ENCODE measurements around the gene RPS23. TPM values are rescaled to one million over a fixed set of nuclear protein-coding genes. Genes with fewer than 3 reads are reported as not detected.
A peak's percentile ranks its signal among the peaks of the same experiment; 100 is the strongest.

The RPS23 gene
- total RNA-seq, 1 experiment from 2014 or later: 2,589 TPM

GRCh38 chr5:82314964-82315758, 37.0 kb upstream of the RPS23 start:
- ATAC-seq (no peak), DNase-seq (ENCODE audit: low spot score) (no peak)
- Mint-ChIP-seq H3K27ac (no peak overlapping the region), H3K4me1 (peaks cover 19% of the 10 kb centered on the region), H3K4me3 (no peak overlapping the region), H3K27me3 (ENCODE audit: low read depth) (no peaks in the 10 kb centered on the region), H3K36me3 (no peaks in the 10 kb centered on the region), H3K9me3 (no peaks in the 10 kb centered on the region)
- TF ChIP-seq, protein P1, sequence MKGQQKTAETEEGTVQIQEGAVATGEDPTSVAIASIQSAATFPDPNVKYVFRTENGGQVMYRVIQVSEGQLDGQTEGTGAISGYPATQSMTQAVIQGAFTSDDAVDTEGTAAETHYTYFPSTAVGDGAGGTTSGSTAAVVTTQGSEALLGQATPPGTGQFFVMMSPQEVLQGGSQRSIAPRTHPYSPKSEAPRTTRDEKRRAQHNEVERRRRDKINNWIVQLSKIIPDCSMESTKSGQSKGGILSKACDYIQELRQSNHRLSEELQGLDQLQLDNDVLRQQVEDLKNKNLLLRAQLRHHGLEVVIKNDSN (CRISPR knock-in tag; IDR thresholded peaks at IDR 0.05): no peak
- TF ChIP-seq ZNF416 (CRISPR knock-in tag; IDR thresholded peaks at IDR 0.05) (no peak), ZBTB21 (CRISPR knock-in tag; IDR thresholded peaks at IDR 0.05; ENCODE audit: borderline replicate concordance) (no peak), ZBTB43 (CRISPR knock-in tag; IDR thresholded peaks at IDR 0.05) (no peak), ZMAT4 (CRISPR knock-in tag; IDR thresholded peaks at IDR 0.05) (no peak), EMX1 (CRISPR knock-in tag; IDR thresholded peaks at IDR 0.05) (no peak), MXD4 (CRISPR knock-in tag; IDR thresholded peaks at IDR 0.05; ENCODE audit: borderline replicate concordance) (no peak), KAT7 (CRISPR knock-in tag; IDR thresholded peaks at IDR 0.05; ENCODE audit: borderline replicate concordance) (no peak), RELA (CRISPR knock-in tag; IDR thresholded peaks at IDR 0.05; ENCODE audit: borderline replicate concordance) (no peak), TEAD4 (CRISPR knock-in tag; IDR thresholded peaks at IDR 0.05) (no peak)
- POLR2A ChIA-PET: no interaction called here
- CTCF ChIA-PET: no interaction called here

DNA sequence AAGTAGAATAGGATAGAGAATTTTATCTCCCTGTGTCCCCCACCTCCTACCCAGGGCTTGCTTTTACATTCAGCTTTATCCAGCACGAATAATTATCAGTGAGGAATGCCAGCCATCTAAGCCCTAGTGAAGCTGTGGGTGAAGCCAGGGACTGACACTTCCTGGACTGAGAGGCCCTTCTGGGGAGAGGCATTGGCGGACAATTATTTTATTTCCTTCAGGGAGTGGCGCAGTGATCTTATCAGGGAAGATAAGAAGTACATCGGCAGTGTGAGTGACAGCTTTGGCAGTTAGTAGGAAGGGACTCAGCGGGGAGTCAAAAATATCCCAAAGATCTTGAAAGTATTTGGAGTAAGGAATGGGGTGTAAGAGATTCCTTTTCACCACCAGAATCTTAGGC, 34.9 kb upstream of the RPS23 start:
- POLR2A ChIA-PET: no interaction called here
- H3K27ac Mint-ChIP-seq: no peak overlapping the region
- DNase-seq (ENCODE audit: low spot score): no peak
- peaks cover 8% of the 10 kb centered on the region for H3K27me3 Mint-ChIP-seq (ENCODE audit: low read depth)
- peaks cover 16% of the 10 kb centered on the region for H3K9me3 Mint-ChIP-seq
- H3K36me3 Mint-ChIP-seq: peaks cover 8% of the 10 kb centered on the region
- CTCF ChIA-PET: interaction anchor here (0.6 to 3.2 kb wide), 6 partner anchors 34 to 759 kb away, joined by 3 to 17 read pairs (median 5); no protein-coding TSS in a partner anchor
- H3K4me3 Mint-ChIP-seq: no peak overlapping the region
- TF ChIP-seq KAT7 (CRISPR knock-in tag; IDR thresholded peaks at IDR 0.05; ENCODE audit: borderline replicate concordance): no peak
- no peak for TF ChIP-seq JAZF1 (CRISPR knock-in tag; IDR thresholded peaks at IDR 0.05)
- TF ChIP-seq NR1H2 (CRISPR knock-in tag; IDR thresholded peaks at IDR 0.05): no peak
- no peak for TF ChIP-seq ATF1 (CRISPR knock-in tag; IDR thresholded peaks at IDR 0.05)
- no peak for TF ChIP-seq NFYB (CRISPR knock-in tag; conservative IDR thresholded peaks at IDR 0.05; ENCODE audit: low read depth)
- peaks cover 19% of the 10 kb centered on the region for H3K4me1 Mint-ChIP-seq
- ATAC-seq: peak; percentile 41

DNA sequence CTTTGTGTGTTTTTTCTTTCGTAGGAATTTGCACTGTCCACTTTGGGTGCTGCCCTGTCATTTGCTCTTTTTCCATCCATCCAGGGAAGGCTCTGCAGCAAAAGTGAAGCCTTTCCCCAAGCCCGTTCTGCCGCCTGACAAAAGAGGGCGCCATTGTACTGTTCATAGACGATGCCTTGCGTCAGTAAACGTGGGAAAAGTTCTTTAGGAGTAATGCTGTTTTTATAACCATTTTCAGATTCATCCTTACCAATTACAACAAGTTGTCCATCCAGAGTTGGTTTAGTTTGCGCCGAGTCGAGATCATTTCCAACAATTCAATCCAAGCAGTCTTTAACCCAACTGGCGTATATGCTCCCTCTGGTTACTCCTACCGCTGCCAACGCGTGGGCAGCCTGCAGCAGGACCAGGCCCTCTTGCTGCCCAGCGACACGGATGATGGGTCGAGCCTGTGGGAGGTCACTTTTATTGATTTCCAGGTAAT, 34.3 kb upstream of the RPS23 start:
- ChIA-PET CTCF (interaction anchor here (0.6 to 3.2 kb wide), 17 partner anchors 9 to 1296 kb away, joined by 3 to 17 read pairs (median 4); partner anchors contain the start of gene VCAN), POLR2A (no interaction called here)
- H3K36me3 Mint-ChIP-seq: peaks cover 8% of the 10 kb centered on the region
- peak; percentile 73 for DNase-seq (ENCODE audit: low spot score)
- H3K4me1 Mint-ChIP-seq: peaks cover 19% of the 10 kb centered on the region
- no peak overlapping the region for H3K27ac Mint-ChIP-seq
- no peak overlapping the region for H3K4me3 Mint-ChIP-seq
- peak; percentile 83 for ATAC-seq
- TF ChIP-seq, protein P2, sequence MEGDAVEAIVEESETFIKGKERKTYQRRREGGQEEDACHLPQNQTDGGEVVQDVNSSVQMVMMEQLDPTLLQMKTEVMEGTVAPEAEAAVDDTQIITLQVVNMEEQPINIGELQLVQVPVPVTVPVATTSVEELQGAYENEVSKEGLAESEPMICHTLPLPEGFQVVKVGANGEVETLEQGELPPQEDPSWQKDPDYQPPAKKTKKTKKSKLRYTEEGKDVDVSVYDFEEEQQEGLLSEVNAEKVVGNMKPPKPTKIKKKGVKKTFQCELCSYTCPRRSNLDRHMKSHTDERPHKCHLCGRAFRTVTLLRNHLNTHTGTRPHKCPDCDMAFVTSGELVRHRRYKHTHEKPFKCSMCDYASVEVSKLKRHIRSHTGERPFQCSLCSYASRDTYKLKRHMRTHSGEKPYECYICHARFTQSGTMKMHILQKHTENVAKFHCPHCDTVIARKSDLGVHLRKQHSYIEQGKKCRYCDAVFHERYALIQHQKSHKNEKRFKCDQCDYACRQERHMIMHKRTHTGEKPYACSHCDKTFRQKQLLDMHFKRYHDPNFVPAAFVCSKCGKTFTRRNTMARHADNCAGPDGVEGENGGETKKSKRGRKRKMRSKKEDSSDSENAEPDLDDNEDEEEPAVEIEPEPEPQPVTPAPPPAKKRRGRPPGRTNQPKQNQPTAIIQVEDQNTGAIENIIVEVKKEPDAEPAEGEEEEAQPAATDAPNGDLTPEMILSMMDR (IDR thresholded peaks at IDR 0.05): peak; percentile 68
- TF ChIP-seq ZNF138 (CRISPR knock-in tag; conservative IDR thresholded peaks at IDR 0.05): no peak
- peaks cover 16% of the 10 kb centered on the region for H3K9me3 Mint-ChIP-seq
- H3K27me3 Mint-ChIP-seq (ENCODE audit: low read depth): peaks cover 12% of the 10 kb centered on the region

Data from WTC11 (cell line).